Mesothelial cell of epicardium (in vitro differentiated cells): ENCODE data around the gene FOXP1. TPM values are rescaled to one million over a fixed set of nuclear protein-coding genes. Genes with fewer than 3 reads are reported as not detected.

Source experiments
- DNase-seq, 2 experiments: peaks; one replicate each; pipeline ENCODE4 v3.0.0; 2021; ENCODE audit warnings: low spot score in 2 of 2; ENCODE audit not compliant: unreplicated experiment in 2 of 2
- H3K27ac Mint-ChIP-seq: 2 replicates; pipeline ENCODE4 v1.8.0; 2021; ENCODE audit warnings: mixed read lengths
- H3K27me3 Mint-ChIP-seq: 2 replicates; pipeline ENCODE4 v1.8.0; 2021; ENCODE audit warnings: low read depth, mixed read lengths
- H3K36me3 Mint-ChIP-seq: 2 replicates; pipeline ENCODE4 v1.8.0; 2021; ENCODE audit warnings: mixed read lengths
- H3K4me1 Mint-ChIP-seq: 2 replicates; pipeline ENCODE4 v1.8.0; 2021; ENCODE audit warnings: mixed read lengths
- H3K4me3 Mint-ChIP-seq: 2 replicates; pipeline ENCODE4 v1.8.0; 2021; ENCODE audit warnings: mild to moderate bottlenecking, moderate library complexity, mixed read lengths
- H3K9me3 Mint-ChIP-seq: 2 replicates; pipeline ENCODE4 v1.8.0; 2021; ENCODE audit warnings: mixed read lengths
- CTCF ChIP-seq: fragments of 200-600 bp; sonication (generic); IDR thresholded peaks from one replicate; pipeline ENCODE4 v1.5.0; 2021; ENCODE audit warnings: antibody characterized with exemption; ENCODE audit not compliant: unreplicated experiment
- total RNA-seq: library from RNA; stranded (reverse); gene quantifications from 3 replicates; pipeline ENCODE4 v1.2.1, GENCODE V29; 2021

Gene FOXP1
- total RNA-seq, 1 donor from 2014 or later = 187 TPM

- peak overlapping the region; percentile 55 for H3K27ac Mint-ChIP-seq
- TF ChIP-seq CTCF = no peak
- peaks cover 2% of the 10 kb centered on the region for H3K36me3 Mint-ChIP-seq
- no peak for DNase-seq
- H3K27me3 Mint-ChIP-seq = no peaks in the 10 kb centered on the region
- no peak overlapping the region for H3K4me3 Mint-ChIP-seq
- H3K4me1 Mint-ChIP-seq = peaks cover 53% of the 10 kb centered on the region
- H3K9me3 Mint-ChIP-seq = no peaks in the 10 kb centered on the region
Measured at GRCh38 chr3:71524672-71525071, 58.9 kb downstream of the FOXP1 start.

GRCh38 chr3:71523628-71524027 is 59.9 kb downstream of the FOXP1 start:
- H3K4me3 Mint-ChIP-seq = no peak overlapping the region
- H3K36me3 Mint-ChIP-seq = peaks cover 2% of the 10 kb centered on the region
- no peak for TF ChIP-seq CTCF
- peak overlapping the region; percentile 58 for H3K27ac Mint-ChIP-seq
- no peaks in the 10 kb centered on the region for H3K27me3 Mint-ChIP-seq
- no peak for DNase-seq
- no peaks in the 10 kb centered on the region for H3K9me3 Mint-ChIP-seq
- peaks cover 56% of the 10 kb centered on the region for H3K4me1 Mint-ChIP-seq

GRCh38 chr3:71521940-71522876 is 61.3 kb downstream of the FOXP1 start:
- Mint-ChIP-seq H3K36me3 (peaks cover 2% of the 10 kb centered on the region), H3K27ac (peak overlapping the region; percentile 76)

GRCh38 chr3:71521021-71521352 is 62.5 kb downstream of the FOXP1 start:
- Mint-ChIP-seq H3K36me3 (no peaks in the 10 kb centered on the region), H3K27ac (peak overlapping the region; percentile 87), H3K27me3 (no peaks in the 10 kb centered on the region), H3K4me1 (peaks cover 62% of the 10 kb centered on the region), H3K9me3 (no peaks in the 10 kb centered on the region), H3K4me3 (no peak overlapping the region)
- no peak for DNase-seq
- no peak for TF ChIP-seq CTCF

More at GRCh38 chr3:71521940-71522876, 61.3 kb downstream of the FOXP1 start:
- no peak for TF ChIP-seq CTCF
- peaks cover 57% of the 10 kb centered on the region for H3K4me1 Mint-ChIP-seq
- H3K27me3 Mint-ChIP-seq = no peaks in the 10 kb centered on the region
- no peak for DNase-seq
- H3K9me3 Mint-ChIP-seq = no peaks in the 10 kb centered on the region
- H3K4me3 Mint-ChIP-seq = no peak overlapping the region

- Mint-ChIP-seq H3K27me3 (no peaks in the 10 kb centered on the region), H3K4me1 (peaks cover 68% of the 10 kb centered on the region), H3K27ac (peak overlapping the region; percentile 87), H3K9me3 (no peaks in the 10 kb centered on the region), H3K4me3 (no peak overlapping the region), H3K36me3 (no peaks in the 10 kb centered on the region)
- no peak for DNase-seq
- TF ChIP-seq CTCF = no peak
Measured at GRCh38 chr3:71520161-71521020, 63.1 kb downstream of the FOXP1 start.
